BE2C (cell line): ENCODE measurements around the gene SINHCAF.

Experiments used
- DNase-seq: peaks from one replicate; pipeline ENCODE4 v3.0.0-alpha.2; 2020
- H3K27me3 ChIP-seq: fragments of 250-450 bp; sonication (Bioruptor Pico); 2 replicates; pipeline ENCODE4 v1.5.1; 2020; ENCODE audit warnings: mild to moderate bottlenecking
- H3K36me3 ChIP-seq: fragments of 250-450 bp; sonication (Bioruptor Pico); 2 replicates; pipeline ENCODE4 v1.5.1; 2020; ENCODE audit warnings: mild to moderate bottlenecking
- H3K4me1 ChIP-seq: fragments of 250-450 bp; sonication (Bioruptor Pico); 2 replicates; pipeline ENCODE4 v1.5.1; 2020
- H3K4me3 ChIP-seq: 2 replicates; pipeline ENCODE4 v1.5.1; 2011; ENCODE audit warnings: low read depth, low read length
- H3K9me3 ChIP-seq: fragments of 250-450 bp; sonication (Bioruptor Pico); 2 replicates; pipeline ENCODE4 v1.5.1; 2020
- CTCF ChIP-seq: IDR thresholded peaks from 2 replicates; pipeline ENCODE4 v1.5.1; 2012; ENCODE audit warnings: mild to moderate bottlenecking, low read depth, low read length

SINHCAF gene

GRCh38 chr12:31272607-31273225 lies 53.2 kb downstream of the SINHCAF start:
- H3K4me1 ChIP-seq: no peaks in the 10 kb centered on the region
- no peak for TF ChIP-seq CTCF
- H3K4me3 ChIP-seq: no peak overlapping the region
- no peak for DNase-seq
- H3K27me3 ChIP-seq: no peaks in the 10 kb centered on the region
- no peaks in the 10 kb centered on the region; the same call in 1 of the 2 replicates for H3K9me3 ChIP-seq
- peaks cover 36% of the 10 kb centered on the region for H3K36me3 ChIP-seq

GRCh38 chr12:31267966-31268365 lies 58.0 kb downstream of the SINHCAF start:
- no peak for TF ChIP-seq CTCF
- H3K4me1 ChIP-seq: no peaks in the 10 kb centered on the region
- H3K36me3 ChIP-seq: peaks cover 8% of the 10 kb centered on the region
- no peaks in the 10 kb centered on the region; the same call in 1 of the 2 replicates for H3K9me3 ChIP-seq
- DNase-seq: no peak
- H3K27me3 ChIP-seq: no peaks in the 10 kb centered on the region
- no peak overlapping the region for H3K4me3 ChIP-seq

- Histone ChIP-seq H3K36me3 (peaks cover 6% of the 10 kb centered on the region), H3K4me1 (no peaks in the 10 kb centered on the region), H3K9me3 (no peaks in the 10 kb centered on the region; the same call in 1 of the 2 replicates), H3K4me3 (no peak overlapping the region), H3K27me3 (no peaks in the 10 kb centered on the region)
- TF ChIP-seq CTCF: no peak
- DNase-seq: no peak
Observed at GRCh38 chr12:31265722-31266121, 60.2 kb downstream of the SINHCAF start.

GRCh38 chr12:31263661-31264060 lies 62.3 kb downstream of the SINHCAF start:
- Histone ChIP-seq H3K36me3 (no peaks in the 10 kb centered on the region), H3K4me1 (no peaks in the 10 kb centered on the region), H3K9me3 (no peaks in the 10 kb centered on the region), H3K4me3 (no peak overlapping the region), H3K27me3 (no peaks in the 10 kb centered on the region)
- no peak for TF ChIP-seq CTCF
- DNase-seq: no peak

- Histone ChIP-seq H3K9me3 (no peaks in the 10 kb centered on the region), H3K27me3 (no peaks in the 10 kb centered on the region), H3K4me1 (no peaks in the 10 kb centered on the region), H3K36me3 (no peaks in the 10 kb centered on the region), H3K4me3 (no peak overlapping the region)
- no peak for TF ChIP-seq CTCF
- DNase-seq: no peak
Observed at GRCh38 chr12:31261744-31262143, 64.2 kb downstream of the SINHCAF start.

GRCh38 chr12:31260840-31261239 lies 65.1 kb downstream of the SINHCAF start:
- Histone ChIP-seq H3K36me3 (no peaks in the 10 kb centered on the region), H3K9me3 (no peaks in the 10 kb centered on the region), H3K4me1 (no peaks in the 10 kb centered on the region), H3K4me3 (no peak overlapping the region), H3K27me3 (no peaks in the 10 kb centered on the region)
- no peak for TF ChIP-seq CTCF
- DNase-seq: no peak
